Measurements from ENCODE around the gene GFPT1. TPM values are rescaled to one million over a fixed set of nuclear protein-coding genes. Genes with fewer than 3 reads are reported as not detected.

GFPT1 gene
- total RNA-seq, 1 donor from 2014 or later: 85.7 TPM

DNA sequence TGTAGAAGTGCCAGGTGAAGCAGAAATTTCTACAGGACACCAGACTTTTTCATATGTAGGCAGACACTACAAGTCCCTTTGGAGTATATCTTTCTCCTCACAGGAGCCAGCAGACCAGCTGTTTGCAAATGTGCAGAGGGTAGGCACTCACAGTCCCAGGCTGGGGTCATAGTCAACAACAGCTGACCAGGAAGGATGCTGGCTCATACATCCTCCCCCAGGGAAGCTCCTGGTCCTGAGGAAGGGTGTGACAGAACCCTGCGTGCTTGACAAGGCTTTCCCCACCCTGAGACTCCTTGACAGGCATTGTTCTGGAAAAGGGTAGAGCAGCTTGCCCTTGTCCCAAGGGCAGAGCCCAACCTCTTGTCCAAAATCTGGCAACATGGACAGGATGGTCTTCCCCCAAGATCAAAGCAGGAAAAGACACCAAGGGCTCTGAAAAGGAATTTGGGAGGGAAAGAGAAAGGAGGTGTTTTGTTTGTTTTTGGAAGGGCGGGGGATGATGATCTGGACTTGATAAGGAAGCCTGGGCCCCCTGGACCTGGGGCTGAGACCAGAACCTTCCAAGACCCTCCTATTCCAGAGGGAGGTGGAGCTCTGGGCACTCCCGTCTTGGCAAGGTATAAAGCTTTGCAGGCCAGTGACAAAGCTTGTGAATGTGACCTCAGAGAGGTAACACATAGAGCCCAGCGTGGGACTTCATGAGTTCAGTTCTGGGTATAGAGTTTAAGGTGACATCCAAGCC, 87.1 kb downstream of the GFPT1 start:
- intact Hi-C loops (cut with DNase I): loop anchor here (10.0 kb wide), 1 partner anchor 355 kb away; no protein-coding TSS in a partner anchor
- DNase-seq (ENCODE audit: low spot score): no peak

DNA sequence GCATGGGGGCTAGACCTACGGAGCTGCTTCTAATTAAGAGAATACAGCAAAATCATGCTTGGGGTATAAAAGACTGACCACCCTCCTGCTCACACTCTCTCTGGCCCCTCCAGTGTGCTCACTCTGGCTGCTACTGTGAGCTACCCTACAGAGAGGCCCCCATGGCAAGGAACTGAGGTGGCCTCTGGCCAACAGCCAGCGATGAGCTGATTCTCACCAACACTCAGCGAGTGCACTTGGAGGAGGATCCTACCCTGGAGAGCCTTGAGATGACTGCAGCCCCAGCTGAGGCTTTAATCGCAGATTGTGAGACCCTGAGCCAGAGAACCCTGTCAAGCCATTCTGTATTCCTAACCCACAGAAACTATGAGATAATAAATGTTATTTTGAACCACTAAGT, 88.2 kb downstream of the GFPT1 start:
- intact Hi-C loops (cut with DNase I): no loop called here
- DNase-seq (ENCODE audit: low spot score): no peak

DNA sequence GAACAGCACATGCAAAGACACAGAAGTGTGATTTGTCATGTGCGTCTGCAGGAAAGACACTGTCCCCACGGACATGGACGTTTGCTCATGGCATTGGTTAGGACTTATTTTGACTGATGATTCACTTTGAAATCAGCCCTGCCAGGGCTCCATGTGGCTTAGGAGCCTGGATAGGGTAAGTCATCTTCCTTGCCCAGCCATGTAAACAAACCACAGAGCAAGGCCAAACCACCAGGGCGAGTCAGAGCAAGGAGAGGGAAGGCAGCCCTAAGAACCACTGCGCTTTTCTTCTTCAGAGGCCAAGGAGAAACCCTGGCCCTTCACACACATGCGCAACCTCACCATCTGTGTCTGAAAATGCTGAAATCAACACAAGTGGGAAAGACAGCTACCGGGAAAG, 88.8 kb downstream of the GFPT1 start:
- intact Hi-C loops (cut with DNase I): no loop called here
- DNase-seq (ENCODE audit: low spot score): no peak

DNA sequence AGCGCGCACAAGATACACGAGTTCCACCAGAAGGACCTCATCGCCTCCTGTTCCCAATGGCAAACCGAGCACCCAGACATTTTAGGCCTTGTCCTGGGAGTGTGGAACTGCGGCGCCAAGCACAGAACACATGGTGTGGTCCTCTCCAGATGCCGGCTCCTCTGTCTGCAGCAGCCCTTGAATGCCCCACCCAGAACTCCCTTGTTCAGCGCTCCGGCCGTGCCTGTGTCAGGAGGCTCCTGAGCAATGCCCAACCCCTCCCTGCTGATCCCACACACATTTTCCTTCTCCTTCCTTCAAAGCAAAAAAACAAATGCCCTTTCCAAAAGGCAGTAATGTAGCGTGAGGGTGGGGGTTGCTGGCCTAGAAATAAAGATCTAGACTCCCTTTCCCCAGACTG, 89.8 kb downstream of the GFPT1 start:
- DNase-seq (ENCODE audit: low spot score): no peak
- intact Hi-C loops (cut with DNase I): no loop called here

DNA sequence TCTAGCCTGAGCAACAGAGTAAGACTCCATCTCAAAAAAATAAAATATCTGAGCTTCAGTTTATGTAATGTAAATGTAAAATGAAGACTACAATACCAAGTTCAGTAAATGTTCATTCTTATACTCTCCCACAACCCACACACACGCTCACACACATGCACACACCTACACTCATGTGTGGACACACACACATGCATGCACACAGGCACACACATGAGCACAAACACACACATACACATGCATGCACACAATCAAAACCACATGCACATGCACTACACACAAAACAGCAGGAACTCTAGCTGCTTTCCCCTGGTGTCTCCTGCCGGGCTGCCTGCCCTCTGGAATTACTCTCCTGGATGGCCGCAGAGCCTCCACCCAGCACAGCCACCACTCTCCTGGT, 90.6 kb downstream of the GFPT1 start:
- no peak for DNase-seq (ENCODE audit: low spot score)
- intact Hi-C loops (cut with DNase I): no loop called here

DNA sequence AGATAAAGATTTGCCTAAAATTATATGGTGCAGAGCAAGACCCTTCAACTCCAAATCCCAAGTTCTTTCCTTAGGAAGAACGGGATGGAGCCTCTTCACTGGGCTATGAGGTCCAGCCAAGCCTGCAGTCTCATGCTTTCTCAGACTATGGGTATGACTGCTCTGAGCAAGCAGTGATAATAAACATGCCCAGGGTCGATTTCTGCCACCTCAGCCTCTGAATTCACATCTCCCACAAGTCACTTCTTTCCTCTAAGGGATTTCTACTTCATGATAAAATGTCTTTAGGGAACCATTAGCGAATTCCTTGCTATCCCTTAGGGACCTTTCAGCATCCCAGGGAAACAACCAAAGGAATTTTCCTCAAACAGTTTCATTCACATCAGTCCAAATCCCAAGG, 94.8 kb downstream of the GFPT1 start:
- intact Hi-C loops (cut with DNase I): no loop called here
- no peak for DNase-seq (ENCODE audit: low spot score)

DNA sequence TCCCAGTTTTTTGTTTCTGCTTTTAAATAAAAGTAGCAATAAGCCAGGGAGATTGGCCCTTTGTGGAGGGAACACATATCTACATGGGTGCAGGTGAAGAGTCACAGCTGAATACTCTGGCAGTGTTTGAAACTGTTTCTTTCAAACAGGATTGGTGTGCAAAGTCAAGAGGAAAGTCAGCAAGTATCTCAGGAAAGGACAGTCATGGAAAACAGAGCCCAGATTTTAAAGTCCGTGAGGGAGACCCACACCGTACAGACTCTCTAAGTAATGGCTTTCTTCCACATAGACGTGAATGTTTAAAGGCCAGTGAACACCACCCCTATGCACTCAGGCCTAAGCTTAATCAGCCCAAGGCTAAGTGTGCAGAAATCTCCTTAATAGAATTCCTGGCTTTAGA, 95.3 kb downstream of the GFPT1 start:
- intact Hi-C loops (cut with DNase I): no loop called here
- no peak for DNase-seq (ENCODE audit: low spot score)

DNA sequence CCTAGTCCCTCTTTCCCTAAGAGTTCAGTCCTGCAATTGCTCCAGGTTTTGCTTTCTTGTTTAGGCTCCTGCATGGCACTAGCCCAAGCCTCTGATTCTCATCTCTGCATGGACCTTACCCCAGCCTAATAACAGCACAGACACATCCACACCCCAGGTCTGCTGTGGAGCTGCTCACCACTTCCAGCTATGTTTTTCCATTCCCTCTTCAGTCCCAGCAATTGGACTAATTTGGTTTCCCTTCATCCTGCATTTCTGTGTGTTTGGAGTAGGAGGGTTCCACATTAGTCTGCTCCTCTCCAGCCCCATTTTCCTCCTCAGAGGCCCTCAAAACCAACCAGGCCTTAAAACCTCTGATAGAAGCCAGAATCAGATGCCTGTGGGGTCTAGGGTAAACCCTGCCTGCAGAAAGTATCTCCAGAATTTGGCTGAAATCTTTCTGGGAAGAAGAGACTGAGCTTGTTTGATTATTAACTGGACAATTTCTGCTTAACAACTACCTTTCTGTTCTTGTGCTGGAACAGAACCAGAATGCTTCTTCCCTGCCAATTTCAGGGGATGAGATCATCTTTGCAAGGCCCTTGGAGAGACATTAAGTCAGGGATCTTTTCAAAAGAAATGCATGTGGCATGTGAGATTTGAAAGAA, 95.9 kb downstream of the GFPT1 start:
- intact Hi-C loops (cut with DNase I): no loop called here
- no peak for DNase-seq (ENCODE audit: low spot score)

DNA sequence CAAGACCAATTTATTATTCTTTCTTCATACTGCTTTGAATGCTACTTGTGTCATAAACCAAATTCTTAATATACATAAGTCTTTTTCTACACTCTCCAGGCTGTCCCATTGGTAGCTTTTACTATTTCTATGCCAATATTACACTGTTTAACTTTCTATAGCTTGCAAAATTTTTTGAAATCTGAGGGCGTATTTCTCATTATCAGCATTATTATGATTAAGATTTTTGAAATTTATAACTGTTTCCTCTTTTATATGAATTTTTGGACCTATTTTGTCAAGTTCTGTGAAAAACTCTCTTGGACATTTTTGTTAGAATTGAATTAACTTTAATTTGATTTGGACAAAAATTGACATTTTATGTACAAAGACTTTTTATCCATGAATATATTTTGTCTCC, 98.6 kb downstream of the GFPT1 start:
- DNase-seq (ENCODE audit: low spot score): no peak
- intact Hi-C loops (cut with DNase I): no loop called here

DNA sequence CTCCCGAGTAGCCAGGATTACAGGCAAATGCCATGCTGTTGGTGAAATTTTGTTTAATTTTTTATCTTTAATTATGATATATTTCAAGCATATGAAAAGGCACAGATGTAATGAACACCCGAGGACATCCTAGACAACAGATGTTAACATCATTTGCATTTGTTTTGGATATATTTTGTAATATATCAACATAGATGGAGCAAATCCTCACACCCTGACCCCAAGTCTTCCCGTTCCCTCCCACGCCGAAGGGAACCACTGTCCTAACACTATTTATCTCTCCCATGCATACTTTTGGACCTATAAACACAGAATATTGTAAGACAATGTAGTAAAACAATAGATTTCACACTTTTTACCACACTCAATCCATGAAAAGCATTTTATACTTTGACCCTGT, 99.5 kb downstream of the GFPT1 start:
- no peak for DNase-seq (ENCODE audit: low spot score)
- intact Hi-C loops (cut with DNase I): no loop called here

DNA sequence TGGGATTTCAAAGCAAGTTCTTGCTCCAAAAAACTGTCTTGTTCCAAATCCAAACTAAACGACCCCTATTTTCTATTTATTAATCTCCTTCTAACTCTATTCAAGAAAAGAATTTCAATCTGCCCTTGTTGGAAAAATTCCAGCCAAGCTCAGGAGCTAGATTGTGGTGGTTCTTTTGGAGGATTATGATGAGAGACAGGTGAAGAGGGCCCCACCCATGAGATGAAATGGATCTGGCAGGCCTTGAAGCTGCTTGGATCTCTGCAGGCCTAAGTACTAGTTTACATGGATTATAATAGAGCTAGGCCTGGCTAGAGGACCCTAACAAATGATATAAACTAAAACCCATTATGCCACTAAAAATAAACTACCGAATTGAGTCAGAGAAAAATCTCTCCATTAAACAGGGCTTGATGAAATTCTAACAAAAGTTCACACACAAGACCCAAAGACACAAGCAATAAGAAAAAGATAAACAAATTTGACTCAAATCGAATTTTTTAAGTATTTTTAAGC, 101.6 kb downstream of the GFPT1 start:
- intact Hi-C loops (cut with DNase I): no loop called here
- DNase-seq (ENCODE audit: low spot score): no peak

DNA sequence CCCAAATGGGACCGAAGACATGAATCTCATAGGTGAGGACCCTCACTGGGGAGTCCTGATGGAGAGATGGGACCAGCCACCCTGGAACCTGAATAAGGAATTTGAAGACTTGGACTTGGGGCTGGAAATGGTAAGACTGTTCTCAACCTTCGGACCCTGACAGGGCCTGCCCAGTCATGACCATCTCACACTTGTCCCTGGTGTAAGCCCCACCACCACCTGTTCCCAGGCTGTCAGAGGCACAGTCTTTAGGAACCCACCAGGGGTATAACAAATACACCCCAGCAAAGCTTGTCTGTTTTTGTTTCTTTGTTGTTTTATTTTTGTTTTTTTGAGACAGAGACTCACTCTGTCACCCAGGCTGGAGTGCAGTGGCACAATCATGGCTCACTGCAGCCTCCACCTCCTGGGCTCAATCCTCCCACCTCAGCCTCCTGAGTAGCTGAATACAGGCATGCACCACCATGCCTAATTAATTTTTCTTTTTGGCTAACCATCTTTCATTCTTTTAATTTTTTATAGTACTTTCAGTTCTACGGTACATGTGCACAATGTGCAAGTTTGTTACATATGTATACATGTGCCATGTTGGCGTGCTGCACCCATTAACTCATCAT, 106.1 kb downstream of the GFPT1 start:
- no peak for DNase-seq (ENCODE audit: low spot score)
- intact Hi-C loops (cut with DNase I): no loop called here

DNA sequence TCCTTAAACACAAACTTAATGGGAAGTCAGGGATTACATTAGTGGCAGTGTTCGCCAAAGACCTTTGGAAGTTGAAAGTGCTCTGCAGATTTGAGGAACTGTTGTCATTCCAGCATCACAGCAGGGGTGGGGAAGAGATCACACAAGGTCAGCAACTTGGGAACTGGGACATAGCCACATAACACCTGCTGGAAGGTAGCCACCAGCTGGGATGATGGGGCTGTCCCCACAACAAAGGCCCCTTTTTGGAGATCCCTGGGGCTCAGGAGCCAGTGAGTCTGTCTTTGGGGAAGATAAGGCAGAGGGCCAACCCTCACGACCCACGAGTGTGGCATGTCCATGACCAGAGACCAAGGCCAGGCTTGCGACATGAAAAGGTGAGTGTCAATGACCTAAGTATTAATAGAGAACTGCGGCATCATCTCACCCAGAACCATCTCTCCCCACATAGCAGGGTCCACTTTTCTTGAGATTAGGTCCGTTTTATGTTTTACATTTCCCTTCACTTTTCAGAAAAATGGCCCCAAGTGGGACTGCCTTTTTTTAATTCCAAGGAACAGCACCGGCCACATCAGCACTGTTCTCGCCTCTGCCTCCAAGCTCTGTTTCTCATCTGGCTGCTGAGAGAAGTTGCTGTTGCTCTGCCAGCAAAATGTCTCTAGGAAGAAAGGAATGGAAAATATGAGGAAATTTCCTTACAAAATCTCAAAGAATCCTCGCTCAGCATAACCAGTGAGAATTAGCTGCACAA, 106.9 kb downstream of the GFPT1 start:
- intact Hi-C loops (cut with DNase I): no loop called here
- DNase-seq (ENCODE audit: low spot score): no peak

DNA sequence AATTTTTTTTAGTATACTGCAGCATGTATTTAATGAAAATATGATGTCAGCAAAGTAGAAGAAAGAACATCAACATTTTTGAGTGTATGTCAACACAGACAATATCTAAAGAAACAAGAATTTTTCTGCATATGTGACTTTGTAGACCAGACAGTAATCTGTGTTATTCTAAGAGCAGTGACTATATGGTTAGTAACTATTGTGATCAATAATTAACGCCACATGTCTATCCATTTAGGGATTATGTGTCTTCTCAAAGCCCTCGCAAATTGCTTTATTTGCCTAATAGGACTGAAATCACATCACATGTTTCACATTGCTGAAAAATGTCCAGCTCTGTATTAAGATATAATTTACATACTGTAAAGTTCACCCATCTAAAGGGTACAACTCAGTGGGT, 107.8 kb downstream of the GFPT1 start:
- intact Hi-C loops (cut with DNase I): no loop called here
- DNase-seq (ENCODE audit: low spot score): no peak

DNA sequence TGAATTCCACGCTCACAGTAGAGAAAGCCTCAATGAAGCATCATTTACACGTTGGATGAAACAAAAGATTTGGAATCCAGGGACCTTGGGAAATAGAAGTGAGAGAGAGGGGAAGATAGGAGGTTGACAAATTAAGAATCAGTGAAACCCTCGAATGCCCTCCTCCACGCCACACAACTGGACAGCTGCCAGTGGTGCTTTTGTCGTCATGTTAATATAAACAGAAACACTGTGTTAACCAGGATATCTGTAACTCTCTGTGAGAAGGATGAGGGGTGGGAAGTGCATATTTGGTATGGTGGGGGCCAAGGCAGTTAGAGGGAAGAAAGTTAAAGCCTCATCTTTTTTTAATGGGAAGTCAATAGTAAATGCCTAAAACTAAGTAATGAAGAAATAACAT, 108.7 kb downstream of the GFPT1 start:
- intact Hi-C loops (cut with DNase I): no loop called here
- DNase-seq (ENCODE audit: low spot score): no peak

DNA sequence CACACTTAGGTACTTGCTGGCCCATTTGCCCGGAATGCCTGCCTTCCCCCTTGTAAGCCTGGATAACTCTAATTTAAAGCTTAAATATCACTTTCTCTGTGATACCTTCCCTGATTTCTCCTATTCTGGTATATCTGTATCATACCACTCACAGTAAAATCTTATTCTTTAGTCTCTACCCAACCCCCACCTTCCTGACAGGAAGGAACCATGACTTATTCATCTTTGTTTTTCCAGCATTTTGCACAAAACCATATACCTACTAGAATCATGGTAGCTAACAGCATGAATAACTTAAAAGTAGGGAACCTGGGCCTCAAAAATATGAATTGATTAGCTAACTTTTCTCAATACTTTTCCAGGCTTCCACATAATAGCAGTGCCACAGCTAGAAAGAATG, 111.5 kb downstream of the GFPT1 start:
- intact Hi-C loops (cut with DNase I): no loop called here
- DNase-seq (ENCODE audit: low spot score): no peak

DNA sequence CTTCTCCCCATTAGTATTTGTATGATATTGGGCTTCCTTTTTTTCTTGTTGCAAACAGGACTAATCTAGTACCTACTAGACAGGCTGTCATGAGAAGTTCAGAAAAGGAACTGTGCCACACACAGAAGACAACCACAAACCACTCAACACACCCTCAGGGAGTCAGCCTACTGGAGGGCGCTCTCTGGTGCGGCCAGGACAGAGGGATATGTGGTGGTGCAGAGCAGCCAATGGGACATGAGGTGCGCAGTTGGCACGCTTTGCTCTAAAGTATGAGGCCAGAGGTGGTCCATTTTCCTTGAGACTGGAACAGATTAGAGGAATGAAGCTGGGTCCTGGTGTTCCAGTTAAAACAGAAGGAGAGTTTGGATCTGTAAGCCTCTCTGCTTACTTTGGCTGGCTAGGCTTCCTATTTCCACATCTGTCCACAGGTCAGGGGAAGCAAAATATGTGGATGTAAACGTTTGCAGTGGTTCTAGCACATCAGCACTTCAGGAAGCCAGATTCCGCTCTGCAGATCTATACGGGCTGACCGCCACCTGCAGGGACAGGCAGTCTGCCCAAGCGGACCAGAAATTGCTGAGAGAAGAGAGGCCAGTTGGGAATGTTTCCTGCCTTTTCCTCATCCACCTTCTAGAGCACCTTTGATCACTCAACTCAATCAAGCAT, 114.1 kb downstream of the GFPT1 start:
- intact Hi-C loops (cut with DNase I): no loop called here

DNA sequence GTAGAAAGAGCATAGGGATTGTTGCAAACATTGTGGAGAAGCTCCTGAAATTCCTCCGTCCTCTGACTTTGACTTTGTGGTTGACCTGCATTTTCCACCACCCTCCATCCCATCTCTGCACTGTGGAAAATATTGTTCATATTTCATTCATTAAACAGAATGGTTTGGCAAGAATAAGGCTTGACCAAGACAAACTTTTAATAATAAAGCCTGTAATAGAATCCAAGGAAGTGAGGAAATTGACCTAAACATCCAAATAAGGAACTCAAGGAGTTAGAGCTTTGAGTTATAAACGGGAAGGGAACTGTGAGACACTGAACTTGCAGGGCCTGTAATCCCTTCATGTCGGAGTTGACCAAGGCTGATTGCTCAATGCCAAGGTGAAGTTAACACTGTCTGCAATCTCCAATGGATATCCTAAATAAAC, 115.2 kb downstream of the GFPT1 start:
- intact Hi-C loops (cut with DNase I): no loop called here
- no peak for DNase-seq (ENCODE audit: low spot score)

More for the DNA sequence above, 114.1 kb downstream of the GFPT1 start:
- no peak for DNase-seq (ENCODE audit: low spot score)

Measured in cardiac septum (tissue), 1 donor.